Limb (tissue), 2 donors: ENCODE measurements around the gene OTX1.
A peak's percentile ranks its signal among the peaks of the same experiment; 100 is the strongest.

Source experiments
- DNase-seq, 2 donors: peaks; one replicate each; pipeline ENCODE4 v3.0.0-alpha.2; 2016; ENCODE audit errors: extremely low spot score in 2 of 2

OTX1 gene

GRCh38 chr2:63046961-63047320 is 3.7 kb upstream of the OTX1 start:
- no peak for DNase-seq

- DNase-seq = peak in 1 of 2 donors; percentile 63
These were observed 3.0 kb upstream of the OTX1 start for GRCh38 chr2:63047321-63048279.

DNA sequence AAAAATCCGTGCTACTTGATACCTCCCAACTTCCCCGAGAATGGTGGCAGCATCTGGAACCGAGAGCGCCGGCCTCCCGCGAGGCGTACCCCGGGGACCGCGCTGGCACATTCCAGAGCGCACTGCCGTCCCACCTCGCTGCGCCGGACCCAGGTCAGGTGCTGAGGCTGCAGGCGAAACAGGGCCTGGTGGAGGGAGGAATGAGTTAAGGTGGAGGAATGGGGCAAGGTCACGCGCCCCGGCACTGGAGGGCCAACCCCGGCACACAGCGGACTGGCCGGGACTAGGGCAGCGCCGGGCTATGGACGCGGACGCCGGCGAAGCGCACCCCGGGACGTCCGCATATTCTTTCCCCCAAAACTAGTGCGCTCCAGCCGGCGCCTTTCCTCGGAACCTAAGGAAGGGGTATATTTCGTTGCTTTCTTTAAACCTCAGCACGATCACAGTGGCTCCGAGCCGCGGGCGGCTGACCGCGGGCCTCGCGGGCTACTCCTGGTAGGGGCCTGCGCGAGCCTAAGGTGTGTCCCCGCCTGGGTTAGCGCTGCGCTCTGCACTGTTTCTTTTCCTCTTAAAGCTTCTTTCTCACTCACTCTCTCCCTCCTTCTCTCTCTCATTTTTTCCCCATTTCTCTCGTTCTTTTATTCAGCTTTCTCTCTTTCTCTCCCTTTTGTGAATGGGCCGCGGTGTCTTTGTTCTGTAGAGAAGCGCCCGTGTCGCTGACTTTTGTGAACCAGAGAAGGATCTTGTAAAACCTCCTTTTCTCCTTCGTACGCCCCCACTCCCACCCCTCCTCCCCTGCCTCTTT is 2.1 kb upstream of the OTX1 start:
- peak in 1 of 2 donors; percentile 67 for DNase-seq

DNA sequence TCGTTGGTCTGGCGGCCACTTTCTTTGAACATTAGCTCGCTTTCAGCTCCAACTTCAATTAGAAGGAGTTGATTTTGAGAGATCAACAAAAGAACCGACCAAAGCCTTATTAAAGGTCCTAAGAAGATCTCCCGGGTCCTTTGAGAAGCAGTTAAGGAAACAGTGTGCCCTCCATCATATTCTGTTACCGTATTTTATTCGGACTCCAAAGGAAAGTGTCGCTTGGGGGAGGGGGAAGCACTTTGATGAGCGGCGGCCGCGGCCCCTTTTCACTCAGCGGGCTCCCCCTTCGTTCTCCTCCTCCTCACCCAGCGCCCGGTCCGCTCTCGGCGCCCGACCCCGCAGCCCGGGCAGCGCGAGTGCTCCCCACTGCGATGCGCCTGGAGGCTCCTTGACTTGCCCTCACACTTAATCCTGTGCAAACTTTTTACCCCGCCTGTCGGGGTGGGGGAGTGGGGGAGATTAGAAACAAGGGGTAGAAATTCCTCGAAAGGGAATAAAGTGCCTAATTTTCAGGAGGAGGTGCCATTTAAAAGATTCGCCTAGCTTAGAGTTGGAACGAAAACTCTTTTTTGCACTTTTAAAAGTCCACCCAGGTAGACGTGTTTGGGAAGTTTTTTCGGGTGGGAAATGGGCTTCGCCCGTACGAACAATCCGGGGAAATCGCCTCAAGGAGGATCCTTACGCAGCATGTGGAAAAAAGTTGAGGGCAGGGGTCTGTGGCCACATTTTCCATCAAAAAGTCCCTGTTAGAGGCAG is 1.2 kb upstream of the OTX1 start:
- DNase-seq = peak in 1 of 2 donors; percentile 66

DNA sequence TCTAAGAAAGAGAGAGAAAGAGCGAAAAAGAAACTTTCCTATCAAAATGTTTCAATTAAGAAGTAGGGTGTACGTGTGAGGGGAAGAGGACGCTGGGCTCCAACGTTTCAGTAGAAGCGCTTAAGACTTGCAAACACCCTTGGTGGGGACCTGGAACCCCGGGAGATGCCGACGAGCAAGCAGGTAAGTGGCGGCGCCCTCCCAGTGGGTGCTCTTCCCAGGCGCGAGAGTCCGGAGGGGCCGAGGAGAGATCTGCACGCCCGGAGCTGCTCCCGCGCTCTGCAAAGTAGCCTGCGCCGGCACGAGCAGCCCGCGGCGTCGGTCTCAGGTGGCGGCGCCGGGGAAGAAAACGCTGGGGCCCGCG is 678 bp upstream of the OTX1 start:
- no peak for DNase-seq

DNA sequence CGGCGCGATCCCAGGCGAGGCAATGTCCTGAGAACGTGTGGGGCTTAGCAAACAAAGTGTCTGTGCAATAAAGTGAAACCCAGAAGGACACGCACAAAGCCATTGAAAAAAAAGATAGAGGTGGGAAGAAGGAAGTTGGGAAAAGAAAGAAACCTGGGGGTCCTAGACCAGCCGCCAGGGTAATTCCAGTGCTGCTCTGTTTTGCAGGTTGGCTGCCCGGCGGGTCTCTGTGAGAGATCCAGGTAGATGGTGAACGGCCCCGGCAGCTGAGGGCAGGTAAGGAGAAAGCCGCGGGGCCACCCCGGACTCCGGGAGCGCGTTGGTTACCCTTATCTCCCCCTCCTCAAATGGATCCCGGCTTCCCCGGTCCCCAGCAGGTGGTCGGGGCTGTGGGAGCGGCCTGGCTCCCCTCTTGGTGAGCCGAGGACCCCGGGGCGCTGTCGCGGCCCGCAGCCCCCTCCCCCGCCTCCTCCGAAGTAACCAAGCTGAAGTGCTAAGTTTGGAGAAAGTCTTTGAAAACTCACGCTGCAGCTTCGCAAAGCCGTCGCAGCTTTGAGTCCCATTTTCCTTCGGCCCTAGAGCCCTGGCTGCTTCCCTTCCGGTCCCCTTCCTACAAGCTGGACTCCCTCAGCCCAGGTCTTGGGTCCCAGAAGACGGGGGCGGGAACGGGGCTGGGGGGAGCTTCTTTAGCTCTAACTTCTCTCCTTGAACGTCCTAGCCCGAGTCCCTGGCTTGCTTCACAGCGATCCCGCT is 588 bp downstream of the OTX1 start:
- peak in 1 of 2 donors; percentile 56 for DNase-seq

DNA sequence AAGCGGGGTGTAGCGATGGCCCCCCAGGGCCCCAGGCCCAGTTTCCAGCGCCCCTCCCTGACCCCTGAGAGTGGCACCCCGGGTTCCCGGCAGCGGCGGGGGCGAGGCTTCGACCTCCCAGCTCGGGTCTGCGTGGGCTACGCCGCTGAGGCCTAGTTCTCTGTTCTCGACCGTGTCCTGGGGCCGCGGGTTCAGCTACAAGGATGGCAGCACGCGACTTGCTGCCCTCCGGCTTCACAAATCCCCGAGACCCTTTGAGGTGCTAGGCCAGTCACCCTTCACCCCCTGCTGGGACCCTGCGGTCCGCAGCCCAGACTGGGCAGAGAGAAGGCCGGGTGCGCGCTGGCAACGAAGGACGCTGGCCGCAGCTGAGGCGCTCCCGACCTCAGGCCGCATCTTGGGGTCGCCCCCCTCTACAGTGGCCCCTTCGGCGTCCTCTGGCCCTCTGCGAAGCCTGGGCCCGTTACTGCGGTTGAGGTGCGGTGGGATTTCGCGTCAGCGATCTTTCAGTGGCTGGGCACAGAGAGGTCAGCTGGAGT is 1.2 kb downstream of the OTX1 start:
- peak in 1 of 2 donors; percentile 42 for DNase-seq

DNA sequence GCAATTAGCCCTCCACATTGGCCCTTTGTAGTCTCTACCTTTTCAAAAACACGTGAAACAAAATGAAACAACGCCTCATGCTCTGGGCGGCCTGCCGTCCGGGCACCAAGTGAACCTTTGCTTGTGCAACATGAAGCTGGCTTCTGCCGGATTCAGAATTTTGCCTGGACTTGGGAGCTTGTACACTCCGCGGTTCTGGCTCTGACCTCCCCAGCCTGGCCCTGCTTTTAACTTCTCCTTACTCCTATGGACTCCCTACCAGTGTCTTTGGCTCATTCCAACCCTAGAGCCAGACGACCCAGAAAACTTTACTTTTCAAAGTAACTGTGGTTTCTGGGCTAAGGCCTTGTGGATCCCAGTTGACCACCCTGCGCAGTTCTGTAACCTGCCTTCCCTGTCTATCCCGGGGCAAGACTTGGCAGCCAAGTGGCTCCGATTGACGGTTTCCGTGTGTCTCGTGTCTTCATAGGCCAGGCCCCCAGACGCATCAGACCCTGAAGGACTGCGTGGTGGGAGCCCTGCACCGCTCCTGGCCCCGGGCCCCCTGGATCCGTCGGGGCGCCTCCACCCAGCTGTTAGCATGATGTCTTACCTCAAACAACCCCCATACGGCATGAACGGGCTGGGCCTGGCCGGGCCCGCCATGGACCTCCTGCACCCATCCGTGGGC is 1.9 kb downstream of the OTX1 start:
- no peak for DNase-seq

DNA sequence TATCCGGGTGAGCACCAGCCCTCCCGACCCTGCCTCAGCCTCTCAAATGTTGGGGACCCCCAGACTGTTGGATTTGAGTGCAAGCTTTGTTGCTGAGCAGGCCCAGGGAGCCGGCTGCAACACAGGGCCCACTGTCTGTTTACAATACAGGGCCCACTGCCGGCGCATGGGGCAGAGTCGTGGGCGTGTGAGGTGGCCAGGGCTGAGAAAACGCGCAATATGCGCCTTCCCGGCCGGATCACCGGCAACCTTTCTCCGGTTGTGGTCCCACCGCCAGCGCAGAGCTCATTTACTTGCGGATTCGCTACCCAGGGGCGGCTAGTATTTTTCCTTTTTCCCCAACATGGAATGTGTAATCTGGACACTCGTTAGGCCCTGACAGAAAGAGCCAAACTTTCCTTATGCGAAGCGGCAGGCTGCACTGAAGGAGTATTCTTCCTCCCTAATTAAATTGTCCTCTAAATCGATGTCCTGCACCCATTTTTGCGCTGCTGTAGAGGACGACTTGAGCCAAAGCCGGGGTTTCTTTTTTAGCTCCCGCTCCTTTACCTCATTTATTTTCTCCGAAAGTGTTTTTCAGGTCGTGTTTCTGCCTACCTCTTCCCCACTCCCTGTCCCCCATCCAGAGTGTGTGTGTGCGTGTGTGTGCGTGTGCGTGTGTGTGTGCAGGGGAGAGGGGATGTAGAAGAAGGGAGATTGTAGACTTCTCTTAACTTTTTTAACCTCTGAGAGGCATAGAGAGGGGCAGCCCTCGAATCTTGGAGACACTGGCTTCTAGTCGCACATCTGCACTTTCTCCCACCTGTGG is 2.7 kb downstream of the OTX1 start:
- DNase-seq = no peak

GRCh38 chr2:63053889-63054602 is 3.4 kb downstream of the OTX1 start:
- DNase-seq = peak in 1 of 2 donors; percentile 55

- DNase-seq = peak in 1 of 2 donors; percentile 43
These were observed 4.2 kb downstream of the OTX1 start for GRCh38 chr2:63054841-63055225.

- peak in 1 of 2 donors; percentile 57 for DNase-seq
These were observed 4.8 kb downstream of the OTX1 start for GRCh38 chr2:63055226-63056106.

GRCh38 chr2:63056107-63057050 is 5.7 kb downstream of the OTX1 start:
- DNase-seq = peak in 1 of 2 donors; percentile 60

DNA sequence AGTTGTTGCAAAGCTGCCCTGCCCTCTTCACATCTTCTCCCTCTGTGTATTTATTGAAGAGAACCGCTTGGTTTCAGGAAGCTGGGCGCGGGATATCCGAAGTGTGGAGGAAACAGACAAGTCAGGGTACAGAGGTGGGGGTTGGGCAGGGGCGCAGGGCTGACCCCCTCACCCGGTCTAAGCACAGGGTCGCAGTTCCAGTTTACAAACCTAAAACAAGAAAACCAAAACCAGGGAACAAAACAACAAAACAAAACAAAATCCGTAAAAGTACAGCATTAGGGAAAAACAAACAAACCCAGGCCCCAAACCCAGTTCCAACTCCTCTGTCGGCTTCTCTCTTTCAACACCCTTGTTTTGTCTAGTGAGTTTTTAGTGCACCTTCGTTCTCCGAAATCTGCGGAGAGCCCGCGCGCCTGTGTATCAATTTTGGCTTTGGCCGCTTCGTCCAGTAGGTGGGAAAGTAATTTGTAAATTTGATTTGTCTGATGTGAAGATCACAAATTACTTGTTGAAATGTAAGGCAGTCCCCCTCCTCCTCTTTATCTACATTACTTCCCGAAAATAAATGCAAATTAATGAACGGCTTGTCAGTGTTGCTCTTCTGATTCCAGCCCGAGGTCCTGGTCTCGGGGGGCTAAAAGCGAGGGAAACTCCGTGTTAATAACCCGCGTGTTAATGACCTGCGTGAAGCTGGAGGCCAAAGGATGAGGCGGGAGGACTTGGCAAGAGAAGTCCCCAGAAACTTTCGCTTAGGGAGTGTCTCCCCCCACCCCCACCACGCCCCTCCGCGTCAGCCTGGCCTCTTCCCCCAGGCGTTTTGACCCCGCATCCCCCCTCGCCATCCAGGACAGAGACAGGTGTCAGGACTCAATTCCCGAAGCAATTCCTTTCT is 6.9 kb downstream of the OTX1 start:
- peak in 1 of 2 donors; percentile 51 for DNase-seq

- peak in 1 of 2 donors; percentile 71 for DNase-seq
These were observed 7.7 kb downstream of the OTX1 start for GRCh38 chr2:63058144-63058920.
